ENCODE measurements around the gene ZNF524.

ZNF524 gene

DNA sequence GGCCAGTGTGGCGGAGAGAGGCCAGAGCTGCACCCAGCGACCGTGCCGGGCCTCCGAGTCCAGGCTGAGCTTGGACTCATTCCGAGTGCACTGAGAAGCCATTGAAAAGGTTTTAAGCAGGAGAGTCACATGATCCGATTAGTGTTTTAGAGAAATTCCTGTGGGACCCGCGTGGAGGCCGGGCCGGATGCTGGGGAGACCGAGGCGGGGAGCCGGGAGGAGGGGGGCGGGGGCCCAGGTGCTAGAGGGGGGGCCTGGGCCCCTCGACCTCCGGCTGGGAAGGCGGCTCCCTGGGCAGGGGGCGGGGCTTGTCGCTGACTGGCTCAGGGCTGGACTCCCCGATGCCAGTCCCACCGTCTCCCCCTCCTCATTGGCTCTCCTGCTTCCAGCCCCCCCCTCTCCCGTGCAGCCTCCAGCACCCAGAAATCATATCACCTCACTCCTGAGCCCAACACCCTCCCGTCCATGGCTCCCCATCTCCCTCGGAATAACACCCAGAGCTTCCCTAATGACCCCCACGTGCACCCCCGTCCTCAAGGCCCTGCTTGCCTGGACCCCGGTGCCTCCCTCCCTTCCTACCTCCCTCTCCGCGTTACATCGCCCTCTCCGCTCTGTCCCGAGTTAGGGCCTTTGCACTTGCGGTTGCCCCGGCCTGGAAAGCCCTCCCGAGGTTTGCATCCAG, 14.3 kb upstream of the ZNF524 start:
- TF ChIP-seq TAF1 (IDR thresholded peaks at IDR 0.05; ENCODE audit: borderline replicate concordance, insufficient read depth, low read length) (peak; percentile 45; the same call in 1 of the 2 replicates), POLR2AphosphoS5 (IDR thresholded peaks at IDR 0.05; ENCODE audit: low read depth, low read length) (peak; percentile 68), FOXP2 (optimal IDR thresholded peaks at IDR 0.05; ENCODE audit: borderline replicate concordance, extremely low read depth, extremely low read length, insufficient read depth) (no peak), SIN3A (IDR thresholded peaks at IDR 0.05; ENCODE audit: borderline replicate concordance, insufficient read depth, low read length) (0 out of 2 replicates have a peak, but pooled peaks have one; percentile 9), REST (IDR thresholded peaks at IDR 0.05; ENCODE audit: insufficient read depth in 1 of 2, low read depth in 2 of 2, low read length in 2 of 2) (0 out of 4 replicates have a peak, but pooled peaks of 1 of the 2 experiments have one; percentile 29)

DNA sequence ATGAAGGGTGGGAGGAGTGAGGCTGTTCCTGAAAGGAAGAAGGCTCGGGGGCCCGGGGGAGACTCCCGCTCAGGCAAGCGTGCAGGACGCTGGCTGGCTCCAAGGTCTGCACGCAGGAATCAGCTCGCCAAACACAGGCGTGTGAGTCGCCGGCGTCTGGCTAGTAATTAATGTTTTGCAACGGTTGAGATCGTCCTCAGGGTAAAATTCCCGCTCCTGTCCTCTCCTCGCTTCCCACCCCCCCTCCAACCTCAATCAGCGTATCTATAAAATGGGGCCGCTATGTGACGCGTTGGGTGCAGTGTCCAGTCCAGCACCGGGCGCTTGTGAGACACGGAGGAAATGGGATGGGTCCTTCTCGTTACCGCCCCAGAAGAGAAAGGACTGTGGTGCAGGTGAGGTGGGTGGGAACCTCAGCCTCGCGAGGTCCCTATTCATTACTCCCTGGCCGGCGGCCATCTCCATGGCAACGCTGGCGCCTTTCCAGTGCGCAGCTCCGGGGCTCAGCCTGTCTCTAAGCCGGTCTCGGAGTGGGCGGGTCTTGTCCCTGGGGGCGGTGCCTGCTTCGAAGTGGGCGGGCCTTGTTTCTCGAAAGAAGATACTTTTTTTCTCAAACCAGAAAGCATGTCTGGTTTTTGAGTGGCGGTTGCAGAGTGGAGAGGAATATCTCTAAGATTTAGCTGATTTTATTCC, 13.0 kb upstream of the ZNF524 start:
- TF ChIP-seq TAF1 (IDR thresholded peaks at IDR 0.05; ENCODE audit: borderline replicate concordance, insufficient read depth, low read length) (peak; percentile 16; the same call in 1 of the 2 replicates), POLR2AphosphoS5 (IDR thresholded peaks at IDR 0.05; ENCODE audit: low read depth, low read length) (peak; percentile 74), FOXP2 (optimal IDR thresholded peaks at IDR 0.05; ENCODE audit: borderline replicate concordance, extremely low read depth, extremely low read length, insufficient read depth) (peak; percentile 30), REST (IDR thresholded peaks at IDR 0.05; ENCODE audit: insufficient read depth in 1 of 2, low read depth in 2 of 2, low read length in 2 of 2) (no peak), SIN3A (IDR thresholded peaks at IDR 0.05; ENCODE audit: borderline replicate concordance, insufficient read depth, low read length) (no peak)

- TF ChIP-seq SIN3A (IDR thresholded peaks at IDR 0.05; ENCODE audit: borderline replicate concordance, insufficient read depth, low read length) = no peak
- no peak for TF ChIP-seq REST (IDR thresholded peaks at IDR 0.05; ENCODE audit: insufficient read depth in 1 of 2, low read depth in 2 of 2, low read length in 2 of 2)
- TF ChIP-seq FOXP2 (optimal IDR thresholded peaks at IDR 0.05; ENCODE audit: borderline replicate concordance, extremely low read depth, extremely low read length, insufficient read depth) = no peak
- no peak for TF ChIP-seq TAF1 (IDR thresholded peaks at IDR 0.05; ENCODE audit: borderline replicate concordance, insufficient read depth, low read length)
- TF ChIP-seq POLR2AphosphoS5 (IDR thresholded peaks at IDR 0.05; ENCODE audit: low read depth, low read length) = no peak
Measured at GRCh38 chr19:55588738-55589137, 11.3 kb upstream of the ZNF524 start.

- TF ChIP-seq REST (IDR thresholded peaks at IDR 0.05; ENCODE audit: insufficient read depth in 1 of 2, low read depth in 2 of 2, low read length in 2 of 2) (no peak), SIN3A (IDR thresholded peaks at IDR 0.05; ENCODE audit: borderline replicate concordance, insufficient read depth, low read length) (no peak), TAF1 (IDR thresholded peaks at IDR 0.05; ENCODE audit: borderline replicate concordance, insufficient read depth, low read length) (no peak), FOXP2 (optimal IDR thresholded peaks at IDR 0.05; ENCODE audit: borderline replicate concordance, extremely low read depth, extremely low read length, insufficient read depth) (no peak), POLR2AphosphoS5 (IDR thresholded peaks at IDR 0.05; ENCODE audit: low read depth, low read length) (no peak)
Measured at GRCh38 chr19:55590109-55590508, 10.0 kb upstream of the ZNF524 start.
